Smooth muscle cell (in vitro differentiated cells): ENCODE measurements around the gene GPR45. TPM values are rescaled to one million over a fixed set of nuclear protein-coding genes. Genes with fewer than 3 reads are reported as not detected.

Experiments
- DNase-seq: peaks from one replicate; lab custom pipeline; 2025; ENCODE audit not compliant: unreplicated experiment; lab: John Stamatoyannopoulos, UW
- H2AFZ ChIP-seq: fragments of 200-600 bp; sonication (generic); 2 replicates; pipeline ENCODE4 v1.6.0; 2016; ENCODE audit warnings: antibody characterized with exemption, low read depth, mild to moderate bottlenecking
- H3F3A ChIP-seq: fragments of 200-600 bp; sonication (generic); 2 replicates; pipeline ENCODE4 v1.6.0; 2017; ENCODE audit warnings: antibody characterized with exemption, low read depth
- H3K27ac ChIP-seq: fragments of 200-600 bp; sonication (generic); 2 replicates; pipeline ENCODE4 v1.5.1; 2016; ENCODE audit warnings: low read depth, mild to moderate bottlenecking
- H3K27me3 ChIP-seq: fragments of 200-600 bp; sonication (generic); 2 replicates; pipeline ENCODE4 v1.6.1; 2016; ENCODE audit warnings: low read depth, mild to moderate bottlenecking
- H3K36me3 ChIP-seq: fragments of 200-600 bp; sonication (generic); 2 replicates; pipeline ENCODE4 v1.5.1; 2016; ENCODE audit warnings: low read depth
- H3K4me1 ChIP-seq: fragments of 200-600 bp; sonication (generic); 2 replicates; pipeline ENCODE4 v1.5.1; 2016; ENCODE audit warnings: low read depth
- H3K4me2 ChIP-seq: fragments of 200-600 bp; sonication (generic); 2 replicates; pipeline ENCODE4 v1.6.0; 2016; ENCODE audit warnings: mild to moderate bottlenecking
- H3K4me3 ChIP-seq: fragments of 200-600 bp; sonication (generic); 2 replicates; pipeline ENCODE4 v1.5.1; 2016; ENCODE audit warnings: mild to moderate bottlenecking
- H3K79me2 ChIP-seq: fragments of 200-600 bp; sonication (generic); 2 replicates; pipeline ENCODE4 v1.6.0; 2016; ENCODE audit warnings: low read depth, mild to moderate bottlenecking
- H3K9ac ChIP-seq: fragments of 200-600 bp; sonication (generic); 2 replicates; pipeline ENCODE4 v1.6.0; 2016; ENCODE audit warnings: low read depth
- H3K9me3 ChIP-seq: fragments of 200-600 bp; sonication (generic); replicated peaks from 2 replicates; pipeline ENCODE4 v1.5.1; 2016; ENCODE audit warnings: low read depth
- H4K20me1 ChIP-seq: fragments of 200-600 bp; sonication (generic); 2 replicates; pipeline ENCODE4 v1.6.0; 2016; ENCODE audit warnings: low read depth
- WGBS: methylation state at CpG from one replicate; pipeline ENCODE4 v1.1.7; 2016; ENCODE audit warnings: low lambda C conversion rate; 5-methylcytosine and 5-hydroxymethylcytosine counted together
- polyA plus RNA-seq: library from polyadenylated mRNA; unstranded; fragments of >200 nt; fragmentation: Nextera tagmentation; extraction: Ambion mirVana; gene quantifications from 2 replicates; pipeline ENCODE4 v1.2.1, GENCODE V29; 2016
- total RNA-seq: library from RNA; depleted of rRNA; stranded (reverse); fragments of >200 nt; gene quantifications from 2 replicates; pipeline ENCODE4 v1.2.3, GENCODE V29; 2014
- TF ChIP-seq, protein P1 (sequence below): fragments of 200-600 bp; sonication (generic); IDR thresholded peaks from 2 replicates; pipeline ENCODE4 v1.5.1; 2017; ENCODE audit warnings: borderline replicate concordance, mild to moderate bottlenecking, antibody characterized with exemption; ENCODE audit not compliant: insufficient read depth, poor library complexity, severe bottlenecking

GPR45 gene
- total and polyA plus RNA-seq, 2 experiments from 2014 or later = not detected

DNA sequence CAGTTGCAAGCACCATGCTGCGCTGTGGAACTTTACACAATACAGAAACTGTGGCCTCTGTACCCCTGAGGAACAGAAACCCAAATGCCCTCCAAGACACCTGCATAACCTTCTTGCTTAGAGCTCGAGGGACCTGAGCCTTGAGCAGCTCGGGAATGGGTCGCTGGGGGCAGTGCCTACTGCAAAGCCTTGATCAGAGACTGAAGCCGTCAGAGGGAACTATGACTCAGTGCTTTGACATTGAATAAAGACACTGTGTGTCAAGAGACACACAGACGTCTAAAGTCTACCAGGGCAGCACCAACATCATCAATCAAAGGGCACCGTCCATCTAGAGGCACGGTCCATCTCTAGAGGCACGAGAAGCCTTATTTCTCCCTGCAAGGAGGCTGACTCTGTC is 30.6 kb downstream of the GPR45 start:
- TF ChIP-seq, protein P1, sequence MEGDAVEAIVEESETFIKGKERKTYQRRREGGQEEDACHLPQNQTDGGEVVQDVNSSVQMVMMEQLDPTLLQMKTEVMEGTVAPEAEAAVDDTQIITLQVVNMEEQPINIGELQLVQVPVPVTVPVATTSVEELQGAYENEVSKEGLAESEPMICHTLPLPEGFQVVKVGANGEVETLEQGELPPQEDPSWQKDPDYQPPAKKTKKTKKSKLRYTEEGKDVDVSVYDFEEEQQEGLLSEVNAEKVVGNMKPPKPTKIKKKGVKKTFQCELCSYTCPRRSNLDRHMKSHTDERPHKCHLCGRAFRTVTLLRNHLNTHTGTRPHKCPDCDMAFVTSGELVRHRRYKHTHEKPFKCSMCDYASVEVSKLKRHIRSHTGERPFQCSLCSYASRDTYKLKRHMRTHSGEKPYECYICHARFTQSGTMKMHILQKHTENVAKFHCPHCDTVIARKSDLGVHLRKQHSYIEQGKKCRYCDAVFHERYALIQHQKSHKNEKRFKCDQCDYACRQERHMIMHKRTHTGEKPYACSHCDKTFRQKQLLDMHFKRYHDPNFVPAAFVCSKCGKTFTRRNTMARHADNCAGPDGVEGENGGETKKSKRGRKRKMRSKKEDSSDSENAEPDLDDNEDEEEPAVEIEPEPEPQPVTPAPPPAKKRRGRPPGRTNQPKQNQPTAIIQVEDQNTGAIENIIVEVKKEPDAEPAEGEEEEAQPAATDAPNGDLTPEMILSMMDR = no peak
- Histone ChIP-seq H3K27ac (no peak overlapping the region), H3K4me2 (no peak overlapping the region), H3K4me1 (no peaks in the 10 kb centered on the region), H3K79me2 (no peaks in the 10 kb centered on the region), H2AFZ (no peak overlapping the region), H3K9ac (no peak overlapping the region), H3F3A (no peaks in the 10 kb centered on the region), H3K36me3 (no peaks in the 10 kb centered on the region), H3K4me3 (no peak overlapping the region), H4K20me1 (no peaks in the 10 kb centered on the region), H3K27me3 (no peaks in the 10 kb centered on the region), H3K9me3 (no peaks in the 10 kb centered on the region)
- WGBS = 75% methylated on average over 9 of the region's 9 CpGs
- no peak for DNase-seq

DNA sequence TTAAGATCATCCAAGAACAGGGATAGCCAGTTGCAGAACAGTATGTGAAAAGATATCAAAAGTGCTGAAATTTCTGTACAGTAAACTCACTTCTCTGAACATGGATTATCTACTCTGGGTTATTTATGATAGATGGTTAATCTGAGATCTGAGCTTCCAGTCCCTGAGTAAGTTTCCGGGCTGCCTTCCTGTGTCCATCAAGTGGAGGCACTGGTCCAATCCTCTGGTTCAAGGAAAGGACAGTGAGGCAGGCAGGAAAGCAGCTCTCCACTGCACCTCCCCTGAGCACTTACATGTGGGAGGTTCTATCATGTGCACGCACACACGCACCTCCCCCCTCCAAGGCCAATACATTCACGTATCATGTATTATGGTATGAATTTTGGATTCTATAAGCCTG is 32.5 kb downstream of the GPR45 start:
- no peaks in the 10 kb centered on the region for H3K79me2 ChIP-seq
- TF ChIP-seq, protein P1 = no peak
- DNase-seq = no peak
- H3F3A ChIP-seq = no peaks in the 10 kb centered on the region
- H3K36me3 ChIP-seq = no peaks in the 10 kb centered on the region
- H3K9ac ChIP-seq = no peak overlapping the region
- no peaks in the 10 kb centered on the region for H3K4me1 ChIP-seq
- no peak overlapping the region for H3K4me3 ChIP-seq
- H2AFZ ChIP-seq = no peak overlapping the region
- no peak overlapping the region for H3K4me2 ChIP-seq
- H3K27ac ChIP-seq = no peak overlapping the region
- WGBS = 96% methylated on average over 4 of the region's 4 CpGs
- H3K27me3 ChIP-seq = no peaks in the 10 kb centered on the region
- H3K9me3 ChIP-seq = no peaks in the 10 kb centered on the region
- H4K20me1 ChIP-seq = no peaks in the 10 kb centered on the region

- Histone ChIP-seq H3K36me3 (no peaks in the 10 kb centered on the region), H2AFZ (no peak overlapping the region), H3K9me3 (no peaks in the 10 kb centered on the region), H3K4me1 (no peaks in the 10 kb centered on the region), H4K20me1 (no peaks in the 10 kb centered on the region), H3K9ac (no peak overlapping the region), H3F3A (no peaks in the 10 kb centered on the region), H3K4me3 (no peak overlapping the region), H3K27me3 (no peaks in the 10 kb centered on the region), H3K27ac (no peak overlapping the region), H3K4me2 (no peak overlapping the region), H3K79me2 (no peaks in the 10 kb centered on the region)
- DNase-seq = no peak
- TF ChIP-seq, protein P1 = no peak
- WGBS = 77% methylated on average over 5 of the region's 5 CpGs
These were observed 37.1 kb downstream of the GPR45 start for GRCh38 chr2:105278654-105279053.

GRCh38 chr2:105279126-105279525 is 37.6 kb downstream of the GPR45 start:
- Histone ChIP-seq H2AFZ (no peak overlapping the region), H3K9me3 (no peaks in the 10 kb centered on the region), H3K4me1 (no peaks in the 10 kb centered on the region), H3K4me3 (no peak overlapping the region), H3K4me2 (no peak overlapping the region), H3K27me3 (no peaks in the 10 kb centered on the region), H3K9ac (no peak overlapping the region), H3K79me2 (no peaks in the 10 kb centered on the region), H3K27ac (no peak overlapping the region), H3F3A (no peaks in the 10 kb centered on the region), H4K20me1 (no peaks in the 10 kb centered on the region), H3K36me3 (no peaks in the 10 kb centered on the region)
- TF ChIP-seq, protein P1 = no peak
- DNase-seq = no peak
- 90% methylated on average over 1 of the region's 1 CpG for WGBS
